HepG2 (cell line): ENCODE results near the gene ISOC2. TPM values are rescaled to one million over a fixed set of nuclear protein-coding genes. Genes with fewer than 3 reads are reported as not detected.

Experiments
- CREB1 ChIP-seq, 2 experiments: fragments of 450-650 bp in 1 of 2; IDR thresholded peaks; 2 replicates each; pipeline ENCODE4 v1.6.1; 2016 to 2017; ENCODE audit warnings: control low read depth in 1 of 2, mild to moderate bottlenecking in 1 of 2, missing compliant biosample characterization in 1 of 2, missing genetic modification characterization in 1 of 2
- CREB3 ChIP-seq: sonication (generic); formaldehyde crosslinking; IDR thresholded peaks from 2 replicates; pipeline ENCODE4 v1.5.0; 2020; ENCODE audit warnings: missing genetic modification reagents
- KDM1A ChIP-seq: IDR thresholded peaks from 2 replicates; pipeline ENCODE4 v1.6.1; 2016; ENCODE audit warnings: missing compliant biosample characterization
- NFKB2 ChIP-seq: sonication (generic); formaldehyde crosslinking; IDR thresholded peaks from 2 replicates; pipeline ENCODE4 v1.4.0; 2020; ENCODE audit warnings: missing genetic modification reagents, borderline replicate concordance
- SAFB2 ChIP-seq: sonication (generic); formaldehyde crosslinking; IDR thresholded peaks from 2 replicates; pipeline ENCODE4 v1.5.1; 2020; ENCODE audit warnings: missing genetic modification reagents, low read depth, mild to moderate bottlenecking, borderline replicate concordance
- TFDP2 ChIP-seq: sonication (generic); formaldehyde crosslinking; IDR thresholded peaks from 2 replicates; pipeline ENCODE4 v1.4.0; 2020; ENCODE audit warnings: missing genetic modification reagents
- TP53 ChIP-seq: sonication (generic); formaldehyde crosslinking; conservative IDR thresholded peaks from 2 replicates; pipeline ENCODE4 v1.4.0; 2020; ENCODE audit warnings: missing genetic modification reagents
- ZBTB38 ChIP-seq: sonication (generic); formaldehyde crosslinking; IDR thresholded peaks from 2 replicates; pipeline ENCODE4 v1.5.1; 2020; ENCODE audit warnings: mild to moderate bottlenecking, missing genetic modification reagents
- ZBTB7A ChIP-seq: sonication (generic); formaldehyde crosslinking; IDR thresholded peaks from 2 replicates; pipeline ENCODE4 v1.8.0; 2022; ENCODE audit warnings: mild to moderate bottlenecking, missing genetic modification reagents
- ZFP90 ChIP-seq: sonication (generic); formaldehyde crosslinking; IDR thresholded peaks from 2 replicates; pipeline ENCODE4 v1.8.0; 2022; ENCODE audit warnings: missing genetic modification reagents, mild to moderate bottlenecking, inconsistent platforms, borderline replicate concordance
- ZNF646 ChIP-seq: sonication (generic); formaldehyde crosslinking; IDR thresholded peaks from 2 replicates; pipeline ENCODE4 v1.9.0; 2021; ENCODE audit warnings: mild to moderate bottlenecking, missing genetic modification reagents
- polyA plus RNA-seq, 8 experiments: library from polyadenylated mRNA; depleted of rRNA in 3 of 8; stranded (reverse) in 7 of 8; unstranded in 1 of 8; fragments of >200 nt; fragmentation: Illumina TruSeq in 4 of 8; extraction: Trizol in 4 of 8; gene quantifications; 2 replicates each; pipeline versions ENCODE4 v1.2.1 to v1.2.3, GENCODE V29; 2011 to 2016; ENCODE audit warnings: low read depth in 4 of 8, missing spikeins in 1 of 8, mixed read lengths in 1 of 8; ENCODE audit not compliant: insufficient read depth in 1 of 8
- total RNA-seq, 5 experiments: library from RNA; depleted of rRNA; stranded (reverse); fragments of >200 nt; fragmentation: Illumina TruSeq; extraction: Trizol; gene quantifications; 2 replicates each; pipeline ENCODE4 v1.2.3, GENCODE V29; 2016; ENCODE audit warnings: low read depth in 1 of 5
- TF ChIP-seq, protein P1 (sequence below): sonication (generic); formaldehyde crosslinking; IDR thresholded peaks from 2 replicates; pipeline ENCODE4 v1.8.1; 2023; ENCODE audit warnings: missing genetic modification reagents, inconsistent platforms, borderline replicate concordance
- TF ChIP-seq, protein P2 (sequence below): sonication (generic); formaldehyde crosslinking; IDR thresholded peaks from 2 replicates; pipeline ENCODE4 v1.5.0; 2020; ENCODE audit warnings: mild to moderate bottlenecking, missing genetic modification reagents

The ISOC2 gene
- total and polyA plus RNA-seq, 2 of the 13 experiments (the other 11 are each of a cell fraction or from before 2014, with no cell fraction given) = 76.8 to 105 TPM

GRCh38 chr19:55503502-55504251 lies 42.2 kb upstream of the ISOC2 start (continued):
- TF ChIP-seq ZNF646 (CRISPR knock-in tag) (peak; percentile 42; the same call in 1 of the 2 replicates), NFKB2 (CRISPR knock-in tag) (peak; percentile 46; the same call in 1 of the 2 replicates), KDM1A (CRISPR knock-in tag) (no peak), CREB3 (no peak), TP53 (CRISPR knock-in tag) (0 out of 2 replicates have a peak, but pooled peaks have one; percentile 41), SAFB2 (CRISPR knock-in tag) (no peak; the same call in 1 of the 2 replicates), ZBTB38 (peak; percentile 31; the same call in 1 of the 2 replicates), ZBTB7A (0 out of 2 replicates have a peak, but pooled peaks have one; percentile 54), CREB1 (IDR thresholded peaks at IDR 0.05) (peak; percentile 99), CREB1 (CRISPR knock-in tag; IDR thresholded peaks at IDR 0.05) (peak; percentile 98), TFDP2 (CRISPR knock-in tag) (peak; percentile 89), ZFP90 (CRISPR knock-in tag) (peak; percentile 23; the same call in 1 of the 2 replicates)
- TF ChIP-seq, protein P1, sequence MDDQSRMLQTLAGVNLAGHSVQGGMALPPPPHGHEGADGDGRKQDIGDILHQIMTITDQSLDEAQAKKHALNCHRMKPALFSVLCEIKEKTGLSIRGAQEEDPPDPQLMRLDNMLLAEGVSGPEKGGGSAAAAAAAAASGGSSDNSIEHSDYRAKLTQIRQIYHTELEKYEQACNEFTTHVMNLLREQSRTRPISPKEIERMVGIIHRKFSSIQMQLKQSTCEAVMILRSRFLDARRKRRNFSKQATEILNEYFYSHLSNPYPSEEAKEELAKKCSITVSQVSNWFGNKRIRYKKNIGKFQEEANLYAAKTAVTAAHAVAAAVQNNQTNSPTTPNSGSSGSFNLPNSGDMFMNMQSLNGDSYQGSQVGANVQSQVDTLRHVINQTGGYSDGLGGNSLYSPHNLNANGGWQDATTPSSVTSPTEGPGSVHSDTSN = 0 out of 2 replicates have a peak, but pooled peaks have one; percentile 33
- TF ChIP-seq, protein P2, sequence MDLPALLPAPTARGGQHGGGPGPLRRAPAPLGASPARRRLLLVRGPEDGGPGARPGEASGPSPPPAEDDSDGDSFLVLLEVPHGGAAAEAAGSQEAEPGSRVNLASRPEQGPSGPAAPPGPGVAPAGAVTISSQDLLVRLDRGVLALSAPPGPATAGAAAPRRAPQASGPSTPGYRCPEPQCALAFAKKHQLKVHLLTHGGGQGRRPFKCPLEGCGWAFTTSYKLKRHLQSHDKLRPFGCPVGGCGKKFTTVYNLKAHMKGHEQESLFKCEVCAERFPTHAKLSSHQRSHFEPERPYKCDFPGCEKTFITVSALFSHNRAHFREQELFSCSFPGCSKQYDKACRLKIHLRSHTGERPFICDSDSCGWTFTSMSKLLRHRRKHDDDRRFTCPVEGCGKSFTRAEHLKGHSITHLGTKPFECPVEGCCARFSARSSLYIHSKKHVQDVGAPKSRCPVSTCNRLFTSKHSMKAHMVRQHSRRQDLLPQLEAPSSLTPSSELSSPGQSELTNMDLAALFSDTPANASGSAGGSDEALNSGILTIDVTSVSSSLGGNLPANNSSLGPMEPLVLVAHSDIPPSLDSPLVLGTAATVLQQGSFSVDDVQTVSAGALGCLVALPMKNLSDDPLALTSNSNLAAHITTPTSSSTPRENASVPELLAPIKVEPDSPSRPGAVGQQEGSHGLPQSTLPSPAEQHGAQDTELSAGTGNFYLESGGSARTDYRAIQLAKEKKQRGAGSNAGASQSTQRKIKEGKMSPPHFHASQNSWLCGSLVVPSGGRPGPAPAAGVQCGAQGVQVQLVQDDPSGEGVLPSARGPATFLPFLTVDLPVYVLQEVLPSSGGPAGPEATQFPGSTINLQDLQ (CRISPR knock-in tag) = no peak
